GM18505 (cell line): Measurements from ENCODE around the gene RNF113B.

ENCODE experiments used
- ATAC-seq: cut with Tn5 transposase; IDR thresholded peaks from one replicate; pipeline ENCODE4 v1.9.1; 2021; ENCODE audit not compliant: unreplicated experiment
- POLR2A ChIP-seq: IDR thresholded peaks from 4 replicates; pipeline ENCODE4 v1.6.1; 2011; ENCODE audit warnings: borderline replicate concordance; ENCODE audit not compliant: insufficient read depth, insufficient read length; ENCODE audit errors: extremely low read depth

Gene RNF113B

GRCh38 chr13:98175823-98176222, 1.2 kb downstream of the RNF113B start:
- TF ChIP-seq POLR2A, result no peak
- no peak for ATAC-seq

GRCh38 chr13:98175043-98175442, 2.0 kb downstream of the RNF113B start:
- ATAC-seq, result no peak
- TF ChIP-seq POLR2A, result no peak

GRCh38 chr13:98174307-98174706, 2.8 kb downstream of the RNF113B start:
- no peak for TF ChIP-seq POLR2A
- ATAC-seq, result no peak

- ATAC-seq, result no peak
- no peak for TF ChIP-seq POLR2A
Measured at GRCh38 chr13:98173431-98174152, 3.5 kb downstream of the RNF113B start.

GRCh38 chr13:98172590-98173422, 4.3 kb downstream of the RNF113B start:
- no peak for ATAC-seq
- TF ChIP-seq POLR2A, result no peak

- no peak for TF ChIP-seq POLR2A
- no peak for ATAC-seq
Measured at GRCh38 chr13:98171900-98172589, 5.0 kb downstream of the RNF113B start.

GRCh38 chr13:98169331-98169730, 7.7 kb downstream of the RNF113B start:
- no peak for ATAC-seq
- no peak for TF ChIP-seq POLR2A

- ATAC-seq, result no peak
- no peak for TF ChIP-seq POLR2A
Measured at GRCh38 chr13:98162935-98163334, 14.1 kb downstream of the RNF113B start.

GRCh38 chr13:98158172-98158899, 18.7 kb downstream of the RNF113B start:
- no peak for TF ChIP-seq POLR2A
- ATAC-seq, result no peak

GRCh38 chr13:98157609-98158008, 19.5 kb downstream of the RNF113B start:
- TF ChIP-seq POLR2A, result no peak
- ATAC-seq, result no peak

GRCh38 chr13:98157188-98157587, 19.9 kb downstream of the RNF113B start:
- no peak for ATAC-seq
- no peak for TF ChIP-seq POLR2A

- ATAC-seq, result no peak
- TF ChIP-seq POLR2A, result no peak
Measured at GRCh38 chr13:98156259-98156658, 20.8 kb downstream of the RNF113B start.

GRCh38 chr13:98155475-98156109, 21.5 kb downstream of the RNF113B start:
- ATAC-seq, result no peak
- no peak for TF ChIP-seq POLR2A

GRCh38 chr13:98150832-98151479, 26.1 kb downstream of the RNF113B start:
- no peak for TF ChIP-seq POLR2A
- no peak for ATAC-seq
